ENCODE results near the gene MCRIP2.

Gene MCRIP2

GRCh38 chr16:616733-617586, 24.7 kb upstream of the MCRIP2 start:
- no peak for DNase-seq (ENCODE audit: low spot score)

- DNase-seq (ENCODE audit: low spot score) = no peak
These were observed 23.8 kb upstream of the MCRIP2 start for GRCh38 chr16:617855-618254.

GRCh38 chr16:619476-620100, 22.0 kb upstream of the MCRIP2 start:
- DNase-seq (ENCODE audit: low spot score) = no peak

GRCh38 chr16:620700-621525, 20.7 kb upstream of the MCRIP2 start:
- DNase-seq (ENCODE audit: low spot score) = no peak

GRCh38 chr16:621526-622105, 20.0 kb upstream of the MCRIP2 start:
- DNase-seq (ENCODE audit: low spot score) = no peak

- no peak for DNase-seq (ENCODE audit: low spot score)
These were observed 18.7 kb upstream of the MCRIP2 start for GRCh38 chr16:622920-623280.

- no peak for DNase-seq (ENCODE audit: low spot score)
These were observed 17.0 kb upstream of the MCRIP2 start for GRCh38 chr16:624526-625070.

DNA sequence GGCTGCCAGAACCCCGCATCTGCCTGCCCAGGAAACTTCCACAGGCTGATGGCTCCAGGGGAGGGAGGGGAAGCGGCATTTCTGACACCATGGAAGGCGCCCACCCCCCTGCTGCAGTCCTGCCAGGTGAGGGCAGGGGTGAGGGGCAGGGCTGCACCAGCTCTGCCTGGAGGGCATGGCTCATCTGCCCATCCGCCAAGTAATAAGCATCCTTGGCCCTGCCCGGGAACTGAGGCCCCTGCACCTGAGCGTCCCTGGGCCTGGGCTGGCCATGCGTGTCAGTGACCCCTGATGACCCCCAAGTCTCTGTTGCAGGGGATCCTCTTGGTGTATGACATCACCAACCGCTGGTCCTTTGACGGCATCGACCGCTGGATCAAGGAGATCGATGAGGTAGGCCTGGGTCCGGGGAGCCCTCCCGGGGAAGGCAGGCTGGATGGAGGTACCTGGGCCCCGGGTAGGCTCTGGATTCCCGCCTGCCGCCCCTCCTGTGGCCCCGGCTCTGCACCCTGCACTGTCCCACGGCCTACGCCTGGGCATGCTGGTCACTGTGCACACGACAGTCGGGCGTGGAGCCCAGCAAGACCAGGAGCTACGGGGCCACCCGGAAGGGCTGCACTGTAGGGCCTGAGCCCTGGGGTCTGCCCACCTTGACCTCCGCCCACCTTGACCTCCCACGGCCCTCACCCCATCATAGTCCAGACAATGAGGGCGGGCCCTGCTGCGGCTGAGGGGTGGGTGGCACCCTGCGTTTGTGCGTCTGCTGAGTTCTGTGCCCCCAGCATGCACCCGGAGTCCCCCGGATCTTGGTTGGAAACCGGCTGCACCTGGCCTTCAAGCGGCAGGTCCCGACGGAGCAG, 16.3 kb upstream of the MCRIP2 start:
- DNase-seq (ENCODE audit: low spot score) = no peak

- no peak for DNase-seq (ENCODE audit: low spot score)
These were observed 15.5 kb upstream of the MCRIP2 start for GRCh38 chr16:625977-626765.

GRCh38 chr16:626787-627453, 14.7 kb upstream of the MCRIP2 start:
- no peak for DNase-seq (ENCODE audit: low spot score)

GRCh38 chr16:627454-628239, 14.0 kb upstream of the MCRIP2 start:
- no peak for DNase-seq (ENCODE audit: low spot score)

DNA sequence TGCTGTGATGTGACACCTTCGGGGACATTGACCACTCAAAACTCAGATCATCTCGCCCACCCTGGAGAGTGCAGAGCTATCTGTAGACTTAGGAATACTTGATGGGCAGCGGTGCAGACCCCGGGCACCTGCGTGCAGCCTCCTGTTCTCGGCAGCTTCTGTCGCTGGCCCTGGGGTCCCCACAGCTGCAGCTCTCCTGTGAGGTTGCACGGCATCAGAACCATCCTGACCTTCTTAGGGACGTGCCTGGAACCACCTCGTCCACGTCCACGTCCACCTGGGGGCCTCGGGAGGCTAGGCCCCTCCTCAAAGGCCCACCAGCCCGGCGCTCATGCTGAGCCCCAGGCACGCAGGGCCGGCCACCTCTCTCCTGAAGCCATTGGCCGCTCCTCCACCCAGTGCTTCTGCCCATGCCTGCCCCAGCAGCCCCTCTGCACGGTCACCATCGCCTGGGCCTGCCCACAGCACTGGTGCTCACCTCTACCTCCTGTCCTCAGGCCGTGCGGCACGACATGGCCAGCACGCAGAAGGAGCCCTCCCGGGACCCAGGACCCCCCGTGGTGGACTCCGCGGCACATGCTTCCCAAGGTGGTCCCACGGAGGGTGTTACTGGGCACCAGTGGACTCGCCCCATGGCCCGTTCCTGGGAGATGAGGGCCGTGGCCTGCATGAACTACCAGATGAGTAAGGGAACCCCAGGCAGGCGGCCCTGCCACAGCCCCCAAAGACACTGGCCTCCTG, 13.1 kb upstream of the MCRIP2 start:
- DNase-seq (ENCODE audit: low spot score) = no peak

DNA sequence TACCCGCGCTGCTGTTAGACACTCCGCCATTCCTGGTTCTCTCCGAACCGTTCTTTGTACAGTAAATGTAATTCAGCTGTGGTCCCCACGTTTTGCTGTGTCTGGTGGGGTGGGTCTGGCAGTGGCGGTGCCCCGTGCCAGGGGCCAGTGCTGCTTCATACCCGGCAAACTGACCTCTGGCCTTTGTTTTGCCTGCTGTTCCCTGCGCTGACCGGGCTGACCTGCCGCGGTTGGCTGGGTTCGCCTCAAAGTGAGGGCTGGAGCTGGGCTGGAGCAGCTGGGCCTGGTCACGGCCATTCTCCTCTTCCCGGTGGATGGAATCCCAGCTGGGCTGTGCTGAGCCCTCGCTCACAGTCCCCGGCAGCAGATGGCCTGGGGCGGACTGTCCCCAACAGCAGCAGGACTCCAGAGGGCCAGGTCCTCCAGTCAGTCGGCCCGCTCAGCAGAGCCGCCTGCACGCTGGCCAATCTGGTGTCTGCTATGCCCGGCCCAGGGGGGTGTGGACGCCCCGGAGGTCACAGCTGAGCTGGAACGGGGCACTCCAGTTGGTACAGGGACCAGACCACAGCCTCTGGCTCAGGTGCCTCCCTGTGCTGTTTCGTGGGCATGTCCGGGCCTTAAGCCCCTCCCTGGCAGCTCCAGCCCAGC, 12.3 kb upstream of the MCRIP2 start:
- DNase-seq (ENCODE audit: low spot score) = no peak

DNA sequence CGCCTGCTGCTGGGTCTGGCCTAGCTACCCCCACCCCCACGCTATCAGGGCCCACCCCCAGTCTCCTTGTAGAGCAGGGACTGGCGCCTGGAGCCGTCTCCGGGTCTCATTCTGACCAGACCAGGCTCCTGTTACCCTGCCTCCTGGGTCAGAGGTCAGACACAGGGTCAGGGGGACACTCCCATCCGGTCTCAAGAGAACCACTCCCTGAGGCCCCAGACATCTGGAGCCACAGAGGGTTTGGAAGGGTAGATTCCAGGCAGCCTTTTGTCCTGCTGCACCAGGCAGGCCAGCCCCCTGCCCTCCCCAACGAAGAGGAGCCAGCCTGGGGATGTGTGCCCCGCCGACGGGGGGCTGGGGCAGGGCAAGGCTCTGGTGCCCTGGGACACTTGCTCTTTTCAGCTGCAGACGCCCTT, 11.8 kb upstream of the MCRIP2 start:
- no peak for DNase-seq (ENCODE audit: low spot score)

DNA sequence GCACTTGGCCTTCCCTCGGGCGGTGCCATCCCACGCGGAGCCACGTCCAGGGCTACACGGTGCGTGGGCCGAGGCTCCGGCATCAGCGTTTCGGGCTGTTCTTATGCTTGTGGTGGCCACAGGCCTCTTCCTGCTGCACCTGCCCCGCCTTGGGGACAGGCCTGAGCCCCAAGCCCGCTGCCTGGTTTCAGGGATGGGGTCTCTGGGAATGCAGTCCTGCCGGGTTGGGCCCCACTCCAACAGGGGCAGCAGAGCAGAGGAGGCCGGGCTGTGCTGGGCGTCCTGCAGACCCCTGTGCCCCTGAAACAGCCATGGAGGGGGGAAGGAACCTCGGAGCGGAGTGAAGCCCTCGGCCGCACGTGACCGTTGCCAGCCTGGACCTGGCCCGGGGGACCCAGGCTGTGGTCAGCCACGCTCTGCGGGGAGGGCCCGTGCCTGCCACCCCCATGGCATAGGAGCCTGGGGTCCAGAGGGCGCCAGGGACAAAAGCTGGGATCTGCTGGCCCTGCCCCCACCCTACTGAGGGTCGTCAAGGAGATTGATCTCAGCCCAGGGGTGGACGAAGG, 11.3 kb upstream of the MCRIP2 start:
- no peak for DNase-seq (ENCODE audit: low spot score)

- no peak for DNase-seq (ENCODE audit: low spot score)
These were observed 10.7 kb upstream of the MCRIP2 start, which contains the start of gene WFIKKN1 for GRCh38 chr16:630815-631405. WFIKKN1 (plus strand) TSS chr16:630985; CDS start chr16:631254, 269 bp downstream.

DNA sequence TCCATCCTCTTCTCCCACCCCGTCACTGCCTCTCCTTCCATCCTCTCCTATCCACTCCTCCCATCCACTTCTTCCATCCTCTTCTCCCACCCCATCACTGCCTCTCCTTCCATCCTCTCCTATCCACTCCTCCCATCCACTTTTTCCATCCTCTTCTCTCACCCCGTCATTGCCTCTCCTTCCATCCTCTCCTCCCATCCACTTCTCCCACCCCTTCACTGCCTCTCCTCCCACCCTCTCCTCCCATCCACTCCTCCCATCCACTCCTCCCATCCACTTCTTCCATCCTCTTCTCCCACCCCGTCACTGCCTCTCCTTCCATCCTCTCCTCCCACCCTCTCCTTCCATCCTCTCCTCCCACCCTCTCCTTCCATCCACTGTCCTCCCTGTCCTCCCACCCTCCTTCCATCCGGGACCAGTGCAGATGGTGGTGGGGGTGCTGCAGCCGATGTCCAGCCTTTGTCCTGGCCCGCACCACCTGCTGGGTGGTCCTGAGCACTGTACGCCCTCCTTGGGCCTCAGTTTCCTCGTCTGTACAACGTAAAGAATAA, 9.7 kb upstream of the MCRIP2 start:
- DNase-seq (ENCODE audit: low spot score) = no peak
